GM21367 (cell line): ENCODE data around the gene SBF2.

Source experiments
- ATAC-seq: cut with Tn5 transposase; IDR thresholded peaks from one replicate; pipeline ENCODE4 v1.9.1; 2021; ENCODE audit not compliant: unreplicated experiment

The SBF2 gene

DNA sequence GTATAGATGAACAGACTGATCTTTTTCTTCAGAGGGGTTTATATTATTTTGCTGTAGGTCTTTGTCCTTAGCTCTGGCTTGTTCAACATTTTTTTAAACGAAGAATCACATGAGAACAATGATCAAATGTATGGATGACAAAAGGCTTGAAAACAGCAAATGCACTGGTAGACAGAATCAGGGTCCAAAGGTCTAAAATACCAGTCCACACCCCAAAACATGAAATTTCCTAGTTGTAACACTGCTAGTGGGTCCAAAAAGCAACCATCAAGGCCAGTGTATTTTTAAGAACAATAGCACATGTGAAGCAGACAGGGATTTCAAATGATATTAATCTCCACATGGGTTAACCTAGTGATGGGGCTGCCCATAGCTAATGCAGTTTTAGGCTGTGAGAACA is 468.1 kb downstream of the SBF2 start:
- ATAC-seq, result no peak

GRCh38 chr11:9825315-9825714 is 468.7 kb downstream of the SBF2 start:
- ATAC-seq, result no peak

DNA sequence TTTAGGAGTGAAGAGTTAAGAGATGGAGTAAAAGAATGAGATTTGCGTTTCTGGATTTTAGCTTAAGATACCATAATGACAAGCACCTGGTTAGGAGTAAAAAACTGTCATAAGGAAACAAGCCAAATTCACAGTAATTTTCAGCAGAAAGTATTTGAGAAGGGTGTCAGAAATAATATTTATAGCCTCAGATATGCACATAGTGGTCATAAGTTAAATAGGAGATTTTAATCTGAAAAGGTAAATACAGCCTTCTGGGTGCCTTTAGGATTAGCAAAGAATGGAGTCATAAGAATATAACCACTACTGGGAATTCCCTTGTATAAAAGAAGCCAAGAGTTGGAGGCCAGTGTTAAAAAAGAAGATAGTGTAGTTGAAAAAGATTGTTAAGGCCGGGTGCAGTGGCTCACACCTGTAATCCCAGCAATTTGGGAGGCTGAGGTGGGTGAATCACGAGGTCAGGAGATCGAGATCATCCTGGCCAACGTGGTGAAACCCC is 470.1 kb downstream of the SBF2 start:
- no peak for ATAC-seq

DNA sequence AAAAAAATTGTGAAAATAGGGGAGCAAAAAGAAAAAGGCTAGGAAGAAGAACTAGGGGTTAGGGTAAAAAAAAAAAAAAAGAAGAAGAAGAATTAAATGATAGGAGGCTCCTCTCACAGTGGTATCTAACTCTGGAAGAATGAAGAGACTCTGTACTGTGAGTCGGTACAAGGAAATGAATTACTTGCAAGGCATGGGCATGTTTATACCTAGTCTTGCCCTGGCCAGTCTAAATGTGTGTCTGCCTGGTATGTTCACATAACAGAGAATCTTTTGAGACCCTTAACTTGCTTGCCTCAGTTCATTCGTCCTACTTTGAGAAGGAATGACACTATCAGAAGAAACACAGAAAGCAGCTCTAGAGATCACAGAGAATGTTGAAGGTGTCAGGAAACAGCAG is 470.6 kb downstream of the SBF2 start:
- ATAC-seq, result no peak

- ATAC-seq, result no peak
Measured at GRCh38 chr11:9821008-9821752, 472.8 kb downstream of the SBF2 start.

GRCh38 chr11:9820260-9820659 is 473.8 kb downstream of the SBF2 start:
- no peak for ATAC-seq

DNA sequence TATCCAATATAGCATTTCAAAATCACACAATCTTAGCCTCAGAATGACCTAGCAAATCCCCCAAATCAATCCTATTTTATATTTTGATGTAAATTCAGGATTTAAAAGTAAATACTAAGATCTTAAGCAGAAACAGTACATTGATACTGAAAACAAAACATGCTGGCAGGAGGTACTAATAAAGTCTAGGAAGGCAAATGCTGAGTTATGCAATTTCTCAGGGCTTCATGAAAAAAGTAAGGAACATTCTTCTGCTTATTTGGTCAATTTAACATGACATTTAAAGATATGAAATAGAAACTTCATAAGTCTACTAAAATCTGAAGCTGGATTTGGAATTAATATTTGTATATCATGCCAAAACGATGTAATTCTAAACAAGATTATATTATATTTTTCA is 476.8 kb downstream of the SBF2 start:
- no peak for ATAC-seq

GRCh38 chr11:9815486-9816136 is 478.4 kb downstream of the SBF2 start:
- no peak for ATAC-seq

DNA sequence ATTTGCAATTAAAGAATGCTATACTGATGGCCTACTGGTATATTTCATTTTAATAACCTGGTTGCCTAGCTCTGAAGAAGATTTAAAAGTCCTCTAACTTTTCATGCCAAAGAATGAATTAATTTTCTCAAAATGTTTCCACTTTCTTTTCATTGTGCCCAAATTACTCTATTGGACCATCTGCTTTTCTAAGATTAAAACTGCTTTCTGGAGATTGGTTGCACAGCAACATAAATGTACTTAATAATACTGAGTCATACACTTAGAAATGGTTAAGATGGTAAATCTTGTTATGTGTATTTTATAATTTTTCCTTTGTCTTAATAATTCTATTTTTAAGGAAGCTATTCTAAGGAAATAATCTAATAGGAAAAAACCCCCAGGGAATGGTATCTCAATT is 479.9 kb downstream of the SBF2 start:
- ATAC-seq, result no peak

DNA sequence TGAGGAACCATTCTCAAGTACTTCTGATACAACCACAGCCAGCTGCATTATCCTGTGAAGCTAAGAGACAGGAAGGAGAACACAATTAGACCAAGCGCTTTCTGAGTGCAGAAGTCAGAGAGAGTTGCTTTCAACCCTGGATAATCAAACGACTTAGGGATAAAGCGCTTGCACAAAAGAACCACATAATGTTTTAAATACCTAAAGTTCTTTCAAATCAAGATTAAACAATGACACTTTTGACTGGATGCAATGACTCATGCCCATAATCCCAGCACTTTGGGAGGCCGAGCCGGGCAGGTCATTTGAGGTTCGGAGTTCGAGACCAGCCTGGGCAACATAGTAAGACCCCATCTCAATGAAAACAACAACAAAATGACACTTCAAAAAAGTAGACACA is 485.1 kb downstream of the SBF2 start:
- no peak for ATAC-seq

- ATAC-seq, result no peak
Measured at GRCh38 chr11:9806946-9807687, 486.9 kb downstream of the SBF2 start.

DNA sequence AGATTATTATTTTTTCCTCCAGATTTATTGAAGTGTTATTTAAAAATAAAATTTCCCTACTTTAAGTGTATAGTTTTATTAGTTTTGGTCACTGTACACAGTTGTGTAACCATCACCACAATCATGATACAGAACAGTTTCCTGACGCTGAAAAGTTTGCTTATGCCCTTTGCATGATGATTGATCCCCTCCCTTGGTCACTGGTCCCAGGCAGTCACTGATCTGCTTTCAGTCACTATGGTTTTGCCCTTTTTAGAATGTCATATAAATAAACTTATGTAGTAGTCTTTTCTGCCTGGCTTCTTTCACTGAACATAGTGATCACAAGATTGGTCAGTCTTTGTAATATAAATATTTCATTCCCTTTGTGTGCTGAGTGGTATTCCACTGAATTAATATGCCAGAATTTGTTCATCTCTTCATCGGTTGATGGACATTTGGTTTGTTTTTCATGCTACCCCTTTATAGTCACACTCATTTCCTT is 489.6 kb downstream of the SBF2 start:
- no peak for ATAC-seq

GRCh38 chr11:9803685-9804418 is 490.2 kb downstream of the SBF2 start:
- no peak for ATAC-seq

DNA sequence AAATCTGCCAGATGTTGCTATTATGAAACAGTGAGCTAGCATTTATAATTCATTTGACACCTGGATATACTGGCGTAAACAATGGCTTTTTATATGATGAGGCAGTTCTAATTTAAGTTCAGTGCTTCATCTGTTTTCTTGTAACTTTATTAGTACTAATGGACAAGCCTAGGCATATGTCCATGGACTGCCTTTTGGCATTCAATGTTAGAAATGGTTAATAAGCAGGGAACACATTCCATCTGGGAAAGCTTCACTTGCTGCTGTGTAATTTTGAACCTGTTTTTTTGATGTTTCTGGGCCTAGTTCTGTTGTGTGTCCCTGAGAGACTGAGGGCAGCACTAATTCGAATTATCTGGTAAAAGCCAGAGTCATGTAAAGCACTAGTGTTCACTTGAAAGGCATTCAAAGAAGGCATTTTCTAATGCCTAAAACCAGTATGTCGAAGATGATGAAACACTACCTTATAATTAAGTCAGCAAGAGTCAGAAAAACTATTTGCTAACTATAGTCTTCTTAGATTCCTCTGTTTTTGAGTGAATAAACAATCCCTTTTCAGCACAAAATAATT is 491.6 kb downstream of the SBF2 start:
- no peak for ATAC-seq

DNA sequence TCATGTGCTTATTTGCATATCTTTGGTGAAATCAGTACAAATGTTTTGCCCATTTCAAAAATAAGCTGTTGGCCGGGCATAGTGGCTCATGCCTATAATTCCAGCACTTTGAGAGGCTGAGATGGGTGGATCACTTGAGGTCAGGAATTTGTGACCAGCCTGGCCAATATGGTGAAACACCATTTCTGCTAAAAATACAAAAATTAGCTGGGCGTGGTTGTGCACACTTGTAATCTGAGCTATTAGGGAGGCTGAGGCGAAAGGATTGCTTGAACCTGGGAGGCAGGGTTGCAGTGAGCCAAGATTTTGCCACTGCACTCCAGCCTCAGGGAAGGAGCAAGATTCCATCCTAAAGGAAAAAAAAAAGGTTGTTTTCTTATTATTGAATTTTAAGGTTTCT is 494.1 kb downstream of the SBF2 start:
- ATAC-seq, result no peak

DNA sequence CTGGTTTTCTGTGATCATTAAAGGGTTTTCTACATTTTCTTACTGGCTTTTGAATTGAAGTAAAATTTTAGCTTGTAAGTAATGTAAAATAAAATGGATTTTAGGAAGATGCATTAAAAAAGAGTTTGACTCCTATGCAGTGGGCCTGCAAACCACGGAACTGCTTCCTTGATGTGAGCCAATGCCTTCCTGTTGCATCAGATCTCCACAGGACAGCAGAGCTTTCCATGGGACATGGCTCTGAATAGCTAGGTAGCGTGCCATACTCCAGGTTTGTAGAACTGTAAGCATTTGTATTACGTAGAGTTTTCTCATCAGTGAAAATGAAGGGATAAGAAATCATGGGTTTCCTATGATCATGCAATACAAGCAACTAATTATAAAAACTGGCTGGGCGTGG is 496.7 kb downstream of the SBF2 start:
- ATAC-seq, result no peak

- ATAC-seq, result no peak
Measured at GRCh38 chr11:9796854-9797253, 497.2 kb downstream of the SBF2 start.

DNA sequence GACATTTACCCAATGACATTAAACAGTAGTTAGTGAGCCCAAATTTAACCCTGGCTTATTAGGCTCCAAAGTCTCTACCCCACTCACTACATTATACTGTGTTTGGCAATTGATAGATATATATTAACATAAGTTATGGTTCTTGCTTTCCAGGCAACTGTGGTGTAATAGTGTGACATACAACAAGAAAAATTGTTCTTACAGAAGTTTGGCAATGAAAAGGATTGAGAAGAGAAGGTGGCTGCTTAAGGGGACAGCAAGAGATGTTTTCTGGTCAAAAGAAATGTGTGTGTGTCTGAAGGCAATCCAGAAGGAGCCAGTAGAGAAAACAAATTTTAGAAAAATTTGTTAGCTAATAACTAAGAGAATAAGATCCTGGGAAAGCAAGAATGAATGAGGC is 497.8 kb downstream of the SBF2 start:
- no peak for ATAC-seq

DNA sequence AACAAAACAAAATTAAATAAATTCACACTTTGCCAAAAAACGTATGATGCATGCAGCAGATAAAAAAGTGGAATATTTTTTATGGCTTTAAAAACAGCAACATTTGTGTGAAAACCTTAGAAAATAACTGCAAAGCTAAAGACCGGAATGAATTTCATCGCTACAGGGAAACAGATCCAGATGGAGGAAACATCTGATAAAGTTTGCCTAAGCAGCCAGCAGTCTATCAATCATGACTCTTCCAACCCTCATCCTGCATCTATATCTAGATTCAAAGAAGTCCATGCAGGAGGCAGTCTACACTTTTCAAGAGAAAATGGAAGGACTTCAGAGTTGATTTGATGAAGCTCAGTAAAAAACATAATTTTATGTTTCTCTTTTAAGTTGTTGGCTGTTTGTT is 503.3 kb downstream of the SBF2 start:
- ATAC-seq, result no peak

GRCh38 chr11:9789910-9790309 is 504.1 kb downstream of the SBF2 start:
- no peak for ATAC-seq
